ENCODE data around the gene WDR70. TPM values are rescaled to one million over a fixed set of nuclear protein-coding genes. Genes with fewer than 3 reads are reported as not detected.
A peak's percentile ranks its signal among the peaks of the same experiment; 100 is the strongest.
"Not testable (repeated sequence)": the region's sequence is repeated elsewhere in the genome, so short reads cannot be mapped to it uniquely, and the experiment has no call there.

WDR70 gene
- total RNA-seq, 2 experiments from 2014 or later, result 28.8 to 35.3 TPM

DNA sequence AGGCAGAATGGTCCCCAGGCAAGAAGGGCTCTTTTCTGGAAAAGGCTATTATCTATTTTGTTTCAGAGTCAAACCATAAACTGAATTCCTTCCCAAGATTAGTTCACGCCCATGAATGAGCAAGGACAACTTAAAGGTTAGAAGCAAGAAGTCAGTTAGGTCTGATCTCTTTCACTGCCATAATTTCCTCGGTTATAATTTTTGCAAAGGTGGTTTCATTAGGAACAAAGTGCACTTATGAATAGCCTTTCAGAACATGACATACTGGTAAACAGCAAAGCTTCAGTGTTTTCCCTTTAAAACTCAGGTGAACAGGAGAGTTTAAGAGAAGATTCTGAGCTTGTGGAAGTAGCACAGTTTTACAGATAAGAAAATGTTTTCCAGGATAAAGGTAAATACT is 282.8 kb downstream of the WDR70 start:
- DNase-seq (no peak), ATAC-seq (no peak)
- H3K27me3 Mint-ChIP-seq (ENCODE audit: low read depth), result no peaks in the 10 kb centered on the region
- H3K9me3 Mint-ChIP-seq (ENCODE audit: insufficient read depth), result no peaks in the 10 kb centered on the region
- CTCF ChIA-PET, result no interaction called here
- H3K4me3 Mint-ChIP-seq, result no peak overlapping the region
- no peaks in the 10 kb centered on the region for H3K4me1 Mint-ChIP-seq (ENCODE audit: low read depth)
- H3K27ac Mint-ChIP-seq, result no peak overlapping the region
- POLR2A ChIA-PET, result no interaction called here
- no peaks in the 10 kb centered on the region for H3K36me3 Mint-ChIP-seq (ENCODE audit: low read depth)

- ChIA-PET POLR2A (no interaction called here), CTCF (no interaction called here)
- Mint-ChIP-seq H3K27me3 (ENCODE audit: low read depth) (no peaks in the 10 kb centered on the region), H3K9me3 (ENCODE audit: insufficient read depth) (no peaks in the 10 kb centered on the region), H3K4me3 (no peak overlapping the region), H3K36me3 (ENCODE audit: low read depth) (no peaks in the 10 kb centered on the region), H3K4me1 (ENCODE audit: low read depth) (no peaks in the 10 kb centered on the region), H3K27ac (no peak overlapping the region)
- DNase-seq (no peak), ATAC-seq (no peak)
These were observed 283.2 kb downstream of the WDR70 start for GRCh38 chr5:37662362-37662761.

DNA sequence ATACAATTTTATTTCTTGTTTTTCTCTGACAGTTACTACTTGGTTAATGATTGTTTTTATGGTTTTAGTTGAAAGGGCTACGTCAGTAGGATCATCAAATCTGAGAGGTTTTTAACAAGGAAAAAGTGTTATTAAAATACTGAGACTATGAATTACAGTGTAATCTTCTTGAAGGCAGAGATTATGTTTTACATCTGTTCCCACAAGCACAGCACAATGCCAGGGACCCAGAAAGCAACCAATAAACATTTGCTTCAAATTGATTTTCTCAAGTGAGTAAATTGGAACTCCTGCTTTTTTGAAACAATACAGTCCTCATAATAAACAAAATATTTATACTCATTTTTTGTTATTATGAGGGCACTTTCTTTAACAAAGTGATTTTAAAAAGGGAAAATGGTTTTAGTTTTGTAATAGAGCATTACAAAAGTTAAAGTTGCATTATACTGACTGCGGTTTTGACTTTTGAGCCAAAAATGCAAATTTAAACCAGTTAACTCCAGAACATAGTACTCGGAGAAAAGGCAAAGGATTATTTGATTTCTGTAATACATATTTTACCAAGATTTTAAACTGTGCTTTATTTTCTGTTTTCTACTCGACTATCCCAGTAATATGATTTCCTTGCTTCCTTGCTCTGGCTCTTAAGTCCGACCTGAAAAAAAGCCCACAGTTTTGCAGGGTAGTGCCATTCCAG is 283.8 kb downstream of the WDR70 start:
- CTCF ChIA-PET, result no interaction called here
- POLR2A ChIA-PET, result no interaction called here
- no peak for ATAC-seq

DNA sequence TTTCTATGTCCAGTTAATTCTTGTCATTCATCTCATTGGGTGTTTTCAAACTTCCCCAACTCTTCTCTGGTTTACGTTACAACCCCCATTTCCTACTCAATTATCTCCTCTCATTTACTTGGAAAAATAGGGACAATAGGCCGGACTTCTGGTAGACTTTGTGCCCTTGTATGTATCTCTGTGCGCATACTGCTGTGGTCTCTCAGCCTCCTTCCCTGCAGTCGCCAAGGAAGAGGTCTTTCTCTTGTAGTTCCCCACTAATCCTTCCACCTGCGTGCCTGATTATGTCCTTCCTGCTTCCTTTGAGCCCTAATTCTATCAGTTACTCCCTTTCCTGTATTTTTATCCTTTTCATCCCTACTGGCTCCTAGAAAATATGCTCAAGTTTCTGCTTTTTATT is 284.4 kb downstream of the WDR70 start:
- Mint-ChIP-seq H3K27me3 (ENCODE audit: low read depth) (no peaks in the 10 kb centered on the region), H3K4me1 (ENCODE audit: low read depth) (no peaks in the 10 kb centered on the region), H3K9me3 (ENCODE audit: insufficient read depth) (no peaks in the 10 kb centered on the region), H3K4me3 (no peak overlapping the region), H3K27ac (no peak overlapping the region), H3K36me3 (ENCODE audit: low read depth) (no peaks in the 10 kb centered on the region)
- ChIA-PET POLR2A (no interaction called here), CTCF (no interaction called here)
- no peak for DNase-seq
- no peak for ATAC-seq

More for the DNA sequence above, 283.8 kb downstream of the WDR70 start:
- Mint-ChIP-seq H3K4me1 (ENCODE audit: low read depth) (no peaks in the 10 kb centered on the region), H3K4me3 (no peak overlapping the region), H3K36me3 (ENCODE audit: low read depth) (no peaks in the 10 kb centered on the region), H3K9me3 (ENCODE audit: insufficient read depth) (no peaks in the 10 kb centered on the region), H3K27me3 (ENCODE audit: low read depth) (no peaks in the 10 kb centered on the region), H3K27ac (no peak overlapping the region)
- DNase-seq, result no peak

- no peaks in the 10 kb centered on the region for H3K4me1 Mint-ChIP-seq (ENCODE audit: low read depth)
- H3K9me3 Mint-ChIP-seq (ENCODE audit: insufficient read depth), result no peaks in the 10 kb centered on the region
- no peak overlapping the region for H3K27ac Mint-ChIP-seq
- no peak for ATAC-seq
- H3K27me3 Mint-ChIP-seq (ENCODE audit: low read depth), result no peaks in the 10 kb centered on the region
- no peak for DNase-seq
- no peaks in the 10 kb centered on the region for H3K36me3 Mint-ChIP-seq (ENCODE audit: low read depth)
- no peak overlapping the region for H3K4me3 Mint-ChIP-seq
- CTCF ChIA-PET, result no interaction called here
- POLR2A ChIA-PET, result no interaction called here
These were observed 285.4 kb downstream of the WDR70 start for GRCh38 chr5:37664551-37664950.

- CTCF ChIA-PET, result no interaction called here
- DNase-seq, result no peak
- POLR2A ChIA-PET, result no interaction called here
These were observed 286.2 kb downstream of the WDR70 start for GRCh38 chr5:37665272-37665671.

GRCh38 chr5:37665889-37666288 is 286.8 kb downstream of the WDR70 start:
- H3K36me3 Mint-ChIP-seq (ENCODE audit: low read depth), result no peaks in the 10 kb centered on the region
- DNase-seq (no peak), ATAC-seq (no peak)
- ChIA-PET POLR2A (no interaction called here), CTCF (interaction anchor here (0.7 kb wide), 1 partner anchor 20 kb away, joined by 3 read pairs; no protein-coding TSS in a partner anchor)
- H3K4me1 Mint-ChIP-seq (ENCODE audit: low read depth), result no peaks in the 10 kb centered on the region
- no peak overlapping the region for H3K27ac Mint-ChIP-seq
- H3K27me3 Mint-ChIP-seq (ENCODE audit: low read depth), result no peaks in the 10 kb centered on the region
- H3K9me3 Mint-ChIP-seq (ENCODE audit: insufficient read depth), result no peaks in the 10 kb centered on the region
- no peak overlapping the region for H3K4me3 Mint-ChIP-seq

More at GRCh38 chr5:37665272-37665671, 286.2 kb downstream of the WDR70 start:
- Mint-ChIP-seq H3K4me1 (ENCODE audit: low read depth) (no peaks in the 10 kb centered on the region), H3K4me3 (no peak overlapping the region), H3K27me3 (ENCODE audit: low read depth) (no peaks in the 10 kb centered on the region), H3K9me3 (ENCODE audit: insufficient read depth) (no peaks in the 10 kb centered on the region), H3K36me3 (ENCODE audit: low read depth) (no peaks in the 10 kb centered on the region), H3K27ac (no peak overlapping the region)
- ATAC-seq, result no peak

GRCh38 chr5:37667430-37667829 is 288.3 kb downstream of the WDR70 start:
- H3K27ac Mint-ChIP-seq, result no peak overlapping the region
- ATAC-seq, result no peak

DNA sequence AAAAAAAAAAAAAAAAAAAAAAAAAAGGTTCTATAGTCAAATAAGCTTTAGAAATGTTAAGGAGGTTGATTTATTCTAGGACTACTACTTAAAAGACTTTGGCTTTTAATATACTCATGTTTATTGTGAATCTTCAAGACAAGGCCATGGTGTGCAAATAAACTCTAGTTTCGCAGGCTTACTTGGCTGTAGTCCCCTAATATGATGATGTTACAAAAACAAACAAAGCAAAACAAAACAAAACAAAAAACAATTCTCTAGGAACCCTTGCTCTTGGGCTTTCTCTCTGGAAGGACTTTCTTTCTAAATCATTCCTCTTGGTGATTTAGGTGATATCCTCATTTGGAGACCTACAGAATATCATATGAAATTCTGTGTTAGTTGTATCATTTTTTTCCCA is 288.7 kb downstream of the WDR70 start:
- Mint-ChIP-seq H3K27me3 (ENCODE audit: low read depth) (no peaks in the 10 kb centered on the region), H3K4me3 (no peak overlapping the region), H3K27ac (no peak overlapping the region), H3K4me1 (ENCODE audit: low read depth) (peaks cover 13% of the 10 kb centered on the region), H3K36me3 (ENCODE audit: low read depth) (no peaks in the 10 kb centered on the region), H3K9me3 (ENCODE audit: insufficient read depth) (no peaks in the 10 kb centered on the region)
- ATAC-seq, result no peak
- ChIA-PET POLR2A (no interaction called here), CTCF (no interaction called here)
- DNase-seq, result no peak

More at GRCh38 chr5:37667430-37667829, 288.3 kb downstream of the WDR70 start:
- POLR2A ChIA-PET, result no interaction called here
- H3K36me3 Mint-ChIP-seq (ENCODE audit: low read depth), result no peaks in the 10 kb centered on the region
- CTCF ChIA-PET, result interaction anchor here (1.2 kb wide), 1 partner anchor 10 kb away, joined by 3 read pairs; no protein-coding TSS in a partner anchor
- H3K27me3 Mint-ChIP-seq (ENCODE audit: low read depth), result no peaks in the 10 kb centered on the region
- no peak overlapping the region for H3K4me3 Mint-ChIP-seq
- H3K4me1 Mint-ChIP-seq (ENCODE audit: low read depth), result peaks cover 10% of the 10 kb centered on the region
- H3K9me3 Mint-ChIP-seq (ENCODE audit: insufficient read depth), result no peaks in the 10 kb centered on the region
- DNase-seq, result no peak

- H3K4me3 Mint-ChIP-seq, result no peak overlapping the region
- DNase-seq, result no peak
- H3K36me3 Mint-ChIP-seq (ENCODE audit: low read depth), result no peaks in the 10 kb centered on the region
- peaks cover 15% of the 10 kb centered on the region for H3K4me1 Mint-ChIP-seq (ENCODE audit: low read depth)
- CTCF ChIA-PET, result no interaction called here
- ATAC-seq, result no peak
- H3K27me3 Mint-ChIP-seq (ENCODE audit: low read depth), result no peaks in the 10 kb centered on the region
- POLR2A ChIA-PET, result no interaction called here
- H3K27ac Mint-ChIP-seq, result no peak overlapping the region
- H3K9me3 Mint-ChIP-seq (ENCODE audit: insufficient read depth), result no peaks in the 10 kb centered on the region
These were observed 289.5 kb downstream of the WDR70 start for GRCh38 chr5:37668524-37669047.

DNA sequence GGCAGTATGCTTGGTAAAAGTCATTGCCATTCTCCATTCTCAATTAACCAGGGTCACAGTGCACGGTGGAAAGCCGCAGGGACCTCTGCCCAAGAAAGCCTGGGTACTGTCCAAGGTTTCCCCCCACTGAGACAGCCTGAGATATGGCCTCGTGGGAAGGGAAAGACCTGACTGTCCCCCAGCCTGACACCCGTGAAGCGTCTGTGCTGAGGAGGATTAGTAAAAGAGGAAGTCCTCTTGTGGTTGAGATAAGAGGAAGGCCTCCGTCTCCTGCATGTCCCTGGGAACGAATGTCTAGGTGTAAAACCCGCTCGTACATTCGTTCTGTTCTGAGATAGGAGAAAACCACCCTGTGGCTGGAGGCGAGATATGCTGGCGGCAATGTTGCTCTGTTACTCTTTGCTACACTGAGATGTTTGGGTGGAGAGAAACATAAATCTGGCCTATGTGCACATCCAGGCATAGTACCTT is 293.0 kb downstream of the WDR70 start:
- CTCF ChIA-PET; ATAC-seq; POLR2A ChIA-PET; H3K9me3 Mint-ChIP-seq (ENCODE audit: insufficient read depth); H3K36me3 Mint-ChIP-seq (ENCODE audit: low read depth); H3K27me3 Mint-ChIP-seq (ENCODE audit: low read depth); H3K4me3 Mint-ChIP-seq; H3K27ac Mint-ChIP-seq: not testable (repeated sequence)
- peak; percentile 33 for DNase-seq
- peaks cover 15% of the 10 kb centered on the region for H3K4me1 Mint-ChIP-seq (ENCODE audit: low read depth)

- H3K9me3 Mint-ChIP-seq (ENCODE audit: insufficient read depth); H3K27me3 Mint-ChIP-seq (ENCODE audit: low read depth); H3K27ac Mint-ChIP-seq; POLR2A ChIA-PET; ATAC-seq; H3K4me3 Mint-ChIP-seq; CTCF ChIA-PET; DNase-seq; H3K36me3 Mint-ChIP-seq (ENCODE audit: low read depth): not testable (repeated sequence)
- peaks cover 15% of the 10 kb centered on the region for H3K4me1 Mint-ChIP-seq (ENCODE audit: low read depth)
These were observed 295.2 kb downstream of the WDR70 start for GRCh38 chr5:37674361-37674760.

GRCh38 chr5:37679326-37679725 is 300.2 kb downstream of the WDR70 start:
- DNase-seq; POLR2A ChIA-PET; H3K27ac Mint-ChIP-seq; H3K4me3 Mint-ChIP-seq; ATAC-seq; H3K9me3 Mint-ChIP-seq (ENCODE audit: insufficient read depth); CTCF ChIA-PET; H3K27me3 Mint-ChIP-seq (ENCODE audit: low read depth); H3K4me1 Mint-ChIP-seq (ENCODE audit: low read depth): not testable (repeated sequence)
- H3K36me3 Mint-ChIP-seq (ENCODE audit: low read depth), result peaks cover 17% of the 10 kb centered on the region
